ENCODE data around the gene CCDC33. TPM values are rescaled to one million over a fixed set of nuclear protein-coding genes. Genes with fewer than 3 reads are reported as not detected.

CCDC33 gene
- total and polyA plus RNA-seq, 4 donors = 0.99 to 7.4 (median 2.6) TPM

DNA sequence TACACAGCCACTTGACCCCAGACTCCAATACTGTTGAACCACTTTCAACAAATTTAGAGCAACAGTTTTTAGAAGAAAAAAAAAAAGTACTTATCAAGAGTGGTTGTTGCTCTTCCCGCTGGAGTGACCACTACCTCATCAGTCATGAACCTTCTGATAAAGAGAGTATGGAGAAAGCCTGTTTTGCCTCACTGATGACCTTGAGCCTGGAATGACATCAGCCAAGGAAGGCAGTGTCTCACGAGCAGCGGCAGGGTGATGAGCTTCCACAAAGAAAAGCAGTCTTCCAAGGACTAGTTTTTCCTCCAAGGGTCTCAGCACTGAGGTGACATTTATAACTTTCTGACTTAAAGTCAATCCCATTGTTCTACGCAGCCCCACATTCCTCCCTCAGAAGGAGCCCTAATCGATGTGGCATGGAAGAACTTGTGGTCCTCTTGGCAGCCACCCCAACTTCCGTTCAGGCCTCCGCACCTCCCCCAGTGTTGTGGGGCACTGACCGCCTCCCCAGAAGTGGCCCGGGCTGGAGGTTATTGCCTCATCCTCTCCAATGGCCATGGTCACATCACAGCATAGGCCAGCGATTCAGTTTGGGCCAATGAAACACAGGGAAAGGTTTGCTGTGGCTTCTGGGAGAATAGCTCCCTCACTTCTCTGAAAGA, 133.1 kb downstream of the CCDC33 start:
- H3K4me1 ChIP-seq (ENCODE audit: control insufficient read depth, insufficient read depth, low read length) = peaks cover 21% of the 10 kb centered on the region
- H3K27ac ChIP-seq (ENCODE audit: low read depth, low read length) = no peak overlapping the region
- H3K27me3 ChIP-seq (ENCODE audit: control insufficient read depth, insufficient read depth, low read length) = peaks cover 33% of the 10 kb centered on the region
- no peak for DNase-seq (ENCODE audit: low read depth in 4 of 6, low spot score in 6 of 6)
- H3K36me3 ChIP-seq (ENCODE audit: control insufficient read depth, insufficient read depth, low read length) = no peaks in the 10 kb centered on the region
- H3K4me3 ChIP-seq (ENCODE audit: low read depth, low read length) = no peak overlapping the region
- no peaks in the 10 kb centered on the region for H3K9me3 ChIP-seq (ENCODE audit: control insufficient read depth, insufficient read depth, low read length)
- WGBS (ENCODE audit: insufficient coverage) = 67% methylated on average over 10 of the region's 10 CpGs

DNA sequence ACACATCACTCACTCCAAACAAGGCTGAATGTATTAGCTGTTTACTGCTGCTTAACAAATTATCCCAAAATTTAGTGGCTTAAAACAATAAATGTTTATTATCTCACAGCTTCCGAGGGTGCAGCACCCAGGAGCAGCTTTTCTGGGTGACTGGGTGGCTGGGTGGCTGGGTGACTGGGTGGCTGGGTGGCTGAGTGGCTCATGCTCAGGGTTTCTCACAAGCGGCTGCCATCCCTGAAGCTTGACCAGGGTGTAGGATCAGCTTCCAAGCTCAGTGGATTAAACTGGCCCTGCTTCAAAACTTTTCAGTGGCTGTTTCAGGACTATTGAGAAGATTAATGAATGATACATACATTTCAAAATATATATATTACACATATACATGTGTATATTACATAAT, 133.6 kb downstream of the CCDC33 start:
- H3K27ac ChIP-seq (ENCODE audit: low read depth, low read length) = no peak overlapping the region
- H3K36me3 ChIP-seq (ENCODE audit: control insufficient read depth, insufficient read depth, low read length) = no peaks in the 10 kb centered on the region
- DNase-seq (ENCODE audit: low read depth in 4 of 6, low spot score in 6 of 6) = no peak
- peaks cover 29% of the 10 kb centered on the region for H3K27me3 ChIP-seq (ENCODE audit: control insufficient read depth, insufficient read depth, low read length)
- no CpG with 5 or more reads among the region's 2 CpGs for WGBS (ENCODE audit: insufficient coverage)
- no peaks in the 10 kb centered on the region for H3K9me3 ChIP-seq (ENCODE audit: control insufficient read depth, insufficient read depth, low read length)
- H3K4me1 ChIP-seq (ENCODE audit: control insufficient read depth, insufficient read depth, low read length) = peaks cover 26% of the 10 kb centered on the region
- H3K4me3 ChIP-seq (ENCODE audit: low read depth, low read length) = no peak overlapping the region

DNA sequence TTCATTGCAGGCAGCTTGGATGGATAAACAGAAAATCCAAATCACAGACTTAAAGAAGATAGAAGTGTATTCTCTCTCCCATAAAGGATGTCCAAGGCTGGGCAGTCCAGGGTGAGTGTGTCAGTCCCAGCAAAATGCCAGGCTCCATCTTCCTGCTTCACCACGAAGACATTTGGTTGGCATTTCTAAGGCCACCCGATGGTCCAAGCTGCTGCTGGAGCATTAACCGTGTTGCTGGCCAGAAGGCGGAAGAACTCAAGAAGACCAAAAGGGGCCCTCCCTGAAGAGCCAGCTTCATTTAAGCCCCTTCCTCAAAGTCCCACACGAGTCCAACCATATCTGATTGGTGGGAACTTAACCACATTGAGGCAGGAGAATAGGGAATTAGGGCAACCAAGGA, 134.3 kb downstream of the CCDC33 start:
- Histone ChIP-seq H3K9me3 (ENCODE audit: control insufficient read depth, insufficient read depth, low read length) (no peaks in the 10 kb centered on the region), H3K27me3 (ENCODE audit: control insufficient read depth, insufficient read depth, low read length) (peaks cover 24% of the 10 kb centered on the region), H3K36me3 (ENCODE audit: control insufficient read depth, insufficient read depth, low read length) (no peaks in the 10 kb centered on the region), H3K4me3 (ENCODE audit: low read depth, low read length) (no peak overlapping the region), H3K27ac (ENCODE audit: low read depth, low read length) (no peak overlapping the region), H3K4me1 (ENCODE audit: control insufficient read depth, insufficient read depth, low read length) (peaks cover 27% of the 10 kb centered on the region)
- WGBS (ENCODE audit: insufficient coverage) = 78% methylated on average over 5 of the region's 5 CpGs
- DNase-seq (ENCODE audit: low read depth in 4 of 6, low spot score in 6 of 6) = no peak

DNA sequence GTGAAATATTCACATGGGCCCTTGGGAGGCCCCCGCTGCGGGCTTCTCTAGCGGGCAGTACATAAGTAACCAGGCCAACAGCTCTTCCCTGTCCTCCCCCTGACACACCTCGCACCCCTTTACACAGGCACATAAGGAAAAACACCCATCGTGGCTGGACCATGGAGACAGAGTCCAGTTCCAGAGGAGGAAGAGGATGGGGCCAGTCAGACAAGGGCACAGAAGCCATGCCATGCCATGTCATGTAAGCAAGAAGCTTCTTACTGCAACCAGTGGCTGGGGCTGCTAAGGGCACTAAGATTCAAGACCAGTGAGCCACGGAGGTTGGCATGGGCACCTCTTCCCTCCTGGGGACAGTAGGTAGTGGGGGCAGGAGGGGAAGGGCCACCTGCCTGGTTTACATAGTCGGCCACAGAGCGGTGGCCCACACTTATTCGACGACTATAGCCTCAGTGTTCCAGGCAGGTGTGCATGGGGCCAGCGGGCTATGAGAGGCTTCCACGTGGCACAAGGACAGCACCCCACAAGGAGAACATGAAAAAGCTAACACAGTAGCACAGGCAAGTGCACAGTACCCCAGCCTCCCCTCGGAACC, 137.0 kb downstream of the CCDC33 start:
- H3K36me3 ChIP-seq (ENCODE audit: control insufficient read depth, insufficient read depth, low read length) = no peaks in the 10 kb centered on the region
- H3K27ac ChIP-seq (ENCODE audit: low read depth, low read length) = no peak overlapping the region
- 39% methylated on average over 9 of the region's 13 CpGs for WGBS (ENCODE audit: insufficient coverage)
- H3K4me3 ChIP-seq (ENCODE audit: low read depth, low read length) = no peak overlapping the region
- peaks cover 2% of the 10 kb centered on the region for H3K27me3 ChIP-seq (ENCODE audit: control insufficient read depth, insufficient read depth, low read length)
- H3K9me3 ChIP-seq (ENCODE audit: control insufficient read depth, insufficient read depth, low read length) = no peaks in the 10 kb centered on the region
- H3K4me1 ChIP-seq (ENCODE audit: control insufficient read depth, insufficient read depth, low read length) = peaks cover 18% of the 10 kb centered on the region
- no peak for DNase-seq (ENCODE audit: low read depth in 4 of 6, low spot score in 6 of 6)

DNA sequence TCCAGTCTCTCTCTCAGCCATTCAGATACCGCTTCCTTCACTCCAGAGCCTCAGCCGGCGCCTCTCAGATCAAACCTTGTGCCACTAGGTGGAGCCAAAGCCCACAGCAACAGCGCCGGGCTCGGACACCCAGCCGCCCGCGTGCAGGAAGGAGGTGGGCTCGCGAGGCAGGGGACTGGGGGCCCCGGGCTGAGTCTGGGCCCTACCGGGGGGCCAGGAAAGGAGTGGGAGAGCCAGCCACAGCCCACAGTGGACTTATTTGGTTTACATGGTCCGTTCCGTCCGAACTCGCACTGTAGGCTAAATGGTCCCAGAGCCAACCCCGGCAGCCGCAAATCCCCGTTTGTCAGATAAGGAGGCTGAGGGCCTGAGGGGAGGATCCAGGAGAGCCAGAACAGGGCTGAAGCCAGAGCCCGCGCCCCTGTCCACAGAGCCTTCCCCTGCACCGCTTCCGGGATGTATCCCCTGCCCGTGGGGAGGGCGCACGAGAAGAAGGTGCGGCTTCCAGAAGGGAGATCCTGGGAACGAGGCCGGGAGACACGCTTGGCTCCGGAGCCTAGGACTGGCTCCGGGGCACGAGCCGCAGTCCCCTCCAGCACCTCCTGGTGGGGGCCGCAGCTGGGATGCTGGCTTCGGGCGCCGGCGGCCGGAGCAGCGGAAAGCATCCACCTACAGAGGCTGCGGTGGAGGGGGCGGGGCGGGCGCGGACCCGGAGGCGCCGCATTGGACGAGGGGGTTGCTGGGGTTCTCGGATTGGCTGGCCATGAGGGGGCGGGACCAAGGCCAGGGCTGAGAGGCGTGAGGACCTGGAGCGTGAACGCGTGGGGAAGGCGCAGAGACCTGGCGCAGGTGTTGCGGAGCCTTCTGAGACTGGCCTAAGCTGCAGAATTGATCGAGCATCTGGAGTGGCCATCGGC, 137.9 kb downstream of the CCDC33 start:
- no peaks in the 10 kb centered on the region for H3K9me3 ChIP-seq (ENCODE audit: control insufficient read depth, insufficient read depth, low read length)
- under 1% methylated on average over 62 of the region's 62 CpGs for WGBS (ENCODE audit: insufficient coverage)
- H3K4me3 ChIP-seq (ENCODE audit: low read depth, low read length) = peak overlapping the region; percentile 65
- peaks cover 22% of the 10 kb centered on the region for H3K4me1 ChIP-seq (ENCODE audit: control insufficient read depth, insufficient read depth, low read length)
- H3K36me3 ChIP-seq (ENCODE audit: control insufficient read depth, insufficient read depth, low read length) = no peaks in the 10 kb centered on the region
- H3K27me3 ChIP-seq (ENCODE audit: control insufficient read depth, insufficient read depth, low read length) = peaks cover 2% of the 10 kb centered on the region
- DNase-seq (ENCODE audit: low read depth in 4 of 6, low spot score in 6 of 6) = peak; percentile 68 to 98 (median 91)
- H3K27ac ChIP-seq (ENCODE audit: low read depth, low read length) = peak overlapping the region; percentile 37

DNA sequence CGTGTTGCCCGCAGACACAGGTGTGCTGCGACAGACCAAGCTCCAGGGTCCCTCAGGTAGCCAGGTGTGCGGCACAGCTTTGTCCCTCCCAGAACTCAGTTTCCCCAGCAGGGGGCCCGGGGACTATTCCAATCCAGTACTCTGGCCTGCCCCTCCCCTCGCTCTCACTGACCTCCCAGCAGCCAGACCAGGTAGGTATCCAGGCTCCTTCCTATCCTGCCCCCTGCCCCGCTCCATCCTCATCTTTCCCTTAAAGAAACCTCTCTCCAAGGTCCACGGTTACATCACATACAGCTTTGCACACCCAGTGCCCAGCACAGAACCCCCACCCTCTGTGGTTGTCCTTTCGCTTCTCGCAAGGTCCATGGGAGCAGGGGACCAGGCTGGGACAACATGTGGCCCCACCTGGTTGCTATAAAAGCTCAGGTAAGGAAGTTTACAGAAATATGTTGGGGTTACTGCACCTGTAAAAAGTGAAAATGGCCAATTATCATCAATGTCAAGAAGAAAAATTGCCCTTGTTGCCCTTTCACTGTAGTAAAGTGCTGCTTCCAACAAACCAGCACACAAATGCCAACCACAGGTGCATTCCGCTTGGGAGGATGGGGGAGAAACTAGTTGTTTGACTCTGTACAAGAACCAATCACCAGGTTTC, 138.6 kb downstream of the CCDC33 start:
- no peak for DNase-seq (ENCODE audit: low read depth in 4 of 6, low spot score in 6 of 6)
- Histone ChIP-seq H3K9me3 (ENCODE audit: control insufficient read depth, insufficient read depth, low read length) (no peaks in the 10 kb centered on the region), H3K4me3 (ENCODE audit: low read depth, low read length) (peak overlapping the region; percentile 14), H3K27ac (ENCODE audit: low read depth, low read length) (no peak overlapping the region), H3K36me3 (ENCODE audit: control insufficient read depth, insufficient read depth, low read length) (no peaks in the 10 kb centered on the region), H3K27me3 (ENCODE audit: control insufficient read depth, insufficient read depth, low read length) (peaks cover 2% of the 10 kb centered on the region), H3K4me1 (ENCODE audit: control insufficient read depth, insufficient read depth, low read length) (peaks cover 24% of the 10 kb centered on the region)
- 18% methylated on average over 9 of the region's 11 CpGs for WGBS (ENCODE audit: insufficient coverage)

DNA sequence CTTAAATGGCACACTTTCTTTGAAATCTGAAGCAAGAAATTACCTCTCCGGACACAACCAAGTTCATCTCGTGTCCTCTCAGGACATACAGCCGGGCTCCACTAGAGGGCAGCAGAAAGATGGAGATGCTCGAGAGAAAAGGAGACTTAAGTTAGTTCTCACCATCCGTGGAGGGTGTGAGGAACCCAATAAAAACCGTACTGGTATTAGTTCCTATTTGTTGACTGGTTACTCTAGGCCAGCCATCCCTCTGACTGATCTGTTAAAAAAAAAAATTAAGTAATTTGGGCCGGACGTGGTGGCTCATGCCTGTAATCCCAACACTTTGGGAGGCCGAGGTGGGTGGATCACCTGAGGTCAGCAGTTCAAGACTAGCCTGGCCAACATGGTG, 139.2 kb downstream of the CCDC33 start:
- Histone ChIP-seq H3K27me3 (ENCODE audit: control insufficient read depth, insufficient read depth, low read length) (peaks cover 2% of the 10 kb centered on the region), H3K4me3 (ENCODE audit: low read depth, low read length) (no peak overlapping the region), H3K27ac (ENCODE audit: low read depth, low read length) (no peak overlapping the region), H3K4me1 (ENCODE audit: control insufficient read depth, insufficient read depth, low read length) (peaks cover 24% of the 10 kb centered on the region), H3K9me3 (ENCODE audit: control insufficient read depth, insufficient read depth, low read length) (no peaks in the 10 kb centered on the region), H3K36me3 (ENCODE audit: control insufficient read depth, insufficient read depth, low read length) (no peaks in the 10 kb centered on the region)
- 16% methylated on average over 7 of the region's 9 CpGs for WGBS (ENCODE audit: insufficient coverage)
- peak; percentile 66 to 95 (median 76) for DNase-seq (ENCODE audit: low read depth in 4 of 6, low spot score in 6 of 6)

DNA sequence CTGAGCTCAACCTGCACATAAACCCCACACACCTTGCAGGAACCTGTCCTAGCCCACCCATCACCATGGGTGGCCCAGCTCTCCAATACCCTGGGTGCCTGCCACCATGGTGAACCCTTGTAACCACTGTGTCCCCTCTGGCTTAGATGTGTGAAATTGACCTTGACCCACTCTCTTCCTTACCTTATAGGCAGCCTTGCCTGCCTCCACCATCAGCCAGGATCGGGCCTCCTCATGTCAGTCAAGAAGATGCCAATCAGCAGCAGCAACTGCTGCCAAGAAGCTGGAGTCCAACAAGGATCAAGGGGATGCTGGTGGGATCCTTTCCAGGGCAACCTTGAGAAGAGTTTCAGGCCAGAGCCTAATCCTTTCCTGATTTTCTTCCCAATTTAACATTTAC, 140.1 kb downstream of the CCDC33 start:
- H3K27ac ChIP-seq (ENCODE audit: low read depth, low read length) = no peak overlapping the region
- WGBS (ENCODE audit: insufficient coverage) = 100% methylated on average over 1 of the region's 1 CpG

DNA sequence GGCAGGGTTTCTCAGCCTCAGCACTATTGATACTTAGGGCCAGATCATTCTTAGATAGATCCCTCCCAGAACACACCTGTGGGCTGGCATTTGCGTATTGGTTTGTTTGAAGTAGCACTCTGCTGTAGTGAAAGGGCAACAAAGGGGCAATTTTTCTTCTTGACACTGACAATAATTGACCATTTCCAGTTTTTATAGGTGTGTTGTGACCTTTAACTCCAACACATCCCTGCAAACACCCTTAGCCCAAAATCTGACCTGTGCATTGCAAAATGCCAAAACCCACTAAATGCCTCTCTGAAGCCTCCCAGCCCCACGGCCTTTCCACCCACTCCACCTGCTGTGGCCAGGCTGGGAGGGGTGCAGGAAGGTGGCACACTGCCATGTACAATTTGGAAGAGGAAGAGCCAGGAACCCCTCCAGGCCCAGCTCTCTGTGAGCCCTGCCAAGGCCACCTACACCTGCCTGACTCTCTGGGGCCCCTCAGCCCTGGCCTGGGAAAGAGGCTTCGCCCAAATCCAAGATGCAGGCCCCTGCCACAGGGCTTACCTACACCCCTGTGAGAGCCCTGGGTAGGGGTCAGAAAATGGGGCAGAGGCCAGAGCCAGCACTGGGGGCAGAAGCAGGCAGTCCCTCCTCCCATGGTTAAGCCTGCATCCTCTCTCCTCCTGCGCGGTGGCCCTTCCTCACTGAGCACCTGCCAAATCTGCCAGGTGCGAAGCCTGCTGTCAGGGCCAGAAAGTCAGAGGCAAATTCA, 140.9 kb downstream of the CCDC33 start:
- DNase-seq (ENCODE audit: low read depth in 4 of 6, low spot score in 6 of 6) = no peak
- Histone ChIP-seq H3K27ac (ENCODE audit: low read depth, low read length) (no peak overlapping the region), H3K4me1 (ENCODE audit: control insufficient read depth, insufficient read depth, low read length) (peaks cover 25% of the 10 kb centered on the region), H3K36me3 (ENCODE audit: control insufficient read depth, insufficient read depth, low read length) (no peaks in the 10 kb centered on the region), H3K9me3 (ENCODE audit: control insufficient read depth, insufficient read depth, low read length) (no peaks in the 10 kb centered on the region), H3K27me3 (ENCODE audit: control insufficient read depth, insufficient read depth, low read length) (peaks cover 2% of the 10 kb centered on the region), H3K4me3 (ENCODE audit: low read depth, low read length) (no peak overlapping the region)
- WGBS (ENCODE audit: insufficient coverage) = 100% methylated on average over 3 of the region's 6 CpGs

More for the DNA sequence above, 140.1 kb downstream of the CCDC33 start:
- no peak overlapping the region for H3K4me3 ChIP-seq (ENCODE audit: low read depth, low read length)
- no peak for DNase-seq (ENCODE audit: low read depth in 4 of 6, low spot score in 6 of 6)
- H3K27me3 ChIP-seq (ENCODE audit: control insufficient read depth, insufficient read depth, low read length) = peaks cover 2% of the 10 kb centered on the region
- no peaks in the 10 kb centered on the region for H3K9me3 ChIP-seq (ENCODE audit: control insufficient read depth, insufficient read depth, low read length)
- peaks cover 24% of the 10 kb centered on the region for H3K4me1 ChIP-seq (ENCODE audit: control insufficient read depth, insufficient read depth, low read length)
- H3K36me3 ChIP-seq (ENCODE audit: control insufficient read depth, insufficient read depth, low read length) = no peaks in the 10 kb centered on the region
